HTERT RPE-1 (cell line): ENCODE measurements around the gene SCRN3.
"Not testable (repeated sequence)": the region's sequence is repeated elsewhere in the genome, so short reads cannot be mapped to it uniquely, and the experiment has no call there.

Source experiments
- in situ Hi-C: fragments of 300-500 bp; cut with MboI; formaldehyde crosslinking; loops from 4 replicates; pipeline ENCODE4 v1.14.3; 2020; ENCODE audit warnings: low sequenced_read_pairs

The SCRN3 gene

GRCh38 chr2:174400853-174401252 is 5.3 kb downstream of the SCRN3 start:
- in situ Hi-C loops = no loop called here

GRCh38 chr2:174403628-174404027 is 8.1 kb downstream of the SCRN3 start:
- in situ Hi-C loops = no loop called here

DNA sequence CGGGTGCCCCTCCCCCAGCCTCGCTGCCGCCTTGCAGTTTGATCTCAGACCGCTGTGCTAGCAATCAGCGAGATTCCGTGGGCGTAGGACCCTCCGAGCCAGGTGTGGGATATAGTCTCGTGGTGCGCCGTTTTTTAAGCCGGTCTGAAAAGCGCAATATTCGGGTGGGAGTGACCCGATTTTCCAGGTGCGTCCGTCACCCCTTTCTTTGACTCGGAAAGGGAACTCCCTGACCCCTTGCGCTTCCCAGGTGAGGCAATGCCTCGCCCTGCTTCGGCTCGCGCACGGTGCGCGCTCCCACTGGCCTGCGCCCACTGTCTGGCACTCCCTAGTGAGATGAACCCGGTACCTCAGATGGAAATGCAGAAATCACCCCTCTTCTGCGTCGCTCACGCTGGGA is 14.5 kb downstream of the SCRN3 start:
- in situ Hi-C loops = not testable (repeated sequence)

DNA sequence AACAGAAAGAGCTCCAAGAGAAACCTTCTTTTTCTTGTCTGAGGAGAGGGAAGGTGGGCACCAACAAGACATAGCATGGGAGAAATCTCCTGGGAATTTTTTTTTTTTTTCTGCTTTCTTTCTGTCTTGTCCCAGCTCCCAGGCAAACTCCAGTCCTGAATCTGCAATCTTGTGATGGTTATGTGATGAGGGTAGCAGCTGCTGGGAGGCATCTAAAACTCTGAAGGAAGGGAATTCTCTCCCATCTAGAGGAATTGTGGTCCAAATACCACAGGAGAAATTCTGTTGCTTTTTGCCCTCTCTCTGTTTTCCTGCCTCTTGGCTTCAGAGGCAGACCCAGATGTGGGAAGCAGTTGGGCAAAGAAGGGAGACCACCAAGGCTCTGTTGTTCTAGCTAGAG is 16.7 kb downstream of the SCRN3 start:
- in situ Hi-C loops = no loop called here

DNA sequence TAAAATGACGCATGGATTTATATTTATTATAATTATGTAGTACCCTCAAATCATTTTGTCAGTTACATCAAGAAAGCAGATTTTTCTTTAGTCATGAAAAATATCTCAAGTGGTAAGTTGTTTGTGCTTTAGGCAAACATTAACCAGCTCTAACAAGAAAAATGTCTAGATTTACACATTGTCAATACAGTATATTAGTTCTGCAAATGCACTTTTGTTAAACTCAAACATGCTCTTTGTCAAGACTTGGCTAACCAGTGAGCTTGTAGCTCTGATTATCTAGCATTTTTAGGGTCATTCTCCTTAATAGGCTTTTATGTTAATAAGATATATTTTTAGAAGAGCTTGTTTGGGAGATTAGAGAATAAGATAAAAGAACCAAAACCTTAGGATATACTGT is 32.7 kb downstream of the SCRN3 start:
- in situ Hi-C loops = no loop called here

GRCh38 chr2:174430066-174430465 is 34.5 kb downstream of the SCRN3 start:
- in situ Hi-C loops = no loop called here

- in situ Hi-C loops = no loop called here
Measured at GRCh38 chr2:174431902-174432301, 36.4 kb downstream of the SCRN3 start.

DNA sequence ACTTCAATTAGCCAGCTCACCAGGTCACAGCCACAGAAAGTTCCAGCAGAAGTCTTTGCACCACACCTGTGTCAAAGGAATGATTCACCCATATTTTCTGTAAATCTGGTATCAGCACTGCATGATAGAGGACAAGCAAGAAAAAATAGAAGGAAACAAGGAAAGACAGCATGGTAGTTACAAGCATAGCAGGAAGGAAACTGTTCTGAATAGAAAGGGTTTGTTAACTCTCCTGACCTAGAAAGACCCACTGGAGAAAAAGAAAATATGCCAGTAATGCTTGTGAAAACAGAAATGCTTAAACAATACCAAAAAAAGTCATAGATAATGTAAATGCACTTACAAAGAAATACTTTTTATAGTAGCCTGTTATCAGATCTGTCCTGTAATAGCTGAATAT is 40.8 kb downstream of the SCRN3 start:
- in situ Hi-C loops = no loop called here

GRCh38 chr2:174438146-174438886 is 42.8 kb downstream of the SCRN3 start:
- in situ Hi-C loops = no loop called here

- in situ Hi-C loops = no loop called here
Measured at GRCh38 chr2:174439323-174439722, 43.8 kb downstream of the SCRN3 start.

DNA sequence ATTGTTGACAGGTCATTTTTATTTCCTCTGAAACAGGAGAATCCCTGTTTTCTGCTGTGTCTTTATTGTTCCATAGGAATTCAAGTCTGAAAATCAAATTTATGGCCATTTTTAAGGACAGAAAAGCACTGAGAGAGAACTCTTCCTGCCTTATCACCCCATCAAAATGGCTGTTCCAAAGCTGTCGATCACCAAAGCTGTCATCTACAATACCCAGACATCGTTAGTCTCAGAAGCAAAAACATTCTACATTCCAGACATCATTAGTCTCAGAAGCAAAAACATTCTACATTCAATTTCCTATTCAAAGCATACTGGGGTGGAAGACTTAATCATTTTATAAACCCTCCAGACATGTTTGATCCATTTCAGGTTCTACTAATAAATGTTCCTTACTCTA is 44.4 kb downstream of the SCRN3 start:
- in situ Hi-C loops = no loop called here

GRCh38 chr2:174442546-174443510 is 47.3 kb downstream of the SCRN3 start:
- in situ Hi-C loops = no loop called here

DNA sequence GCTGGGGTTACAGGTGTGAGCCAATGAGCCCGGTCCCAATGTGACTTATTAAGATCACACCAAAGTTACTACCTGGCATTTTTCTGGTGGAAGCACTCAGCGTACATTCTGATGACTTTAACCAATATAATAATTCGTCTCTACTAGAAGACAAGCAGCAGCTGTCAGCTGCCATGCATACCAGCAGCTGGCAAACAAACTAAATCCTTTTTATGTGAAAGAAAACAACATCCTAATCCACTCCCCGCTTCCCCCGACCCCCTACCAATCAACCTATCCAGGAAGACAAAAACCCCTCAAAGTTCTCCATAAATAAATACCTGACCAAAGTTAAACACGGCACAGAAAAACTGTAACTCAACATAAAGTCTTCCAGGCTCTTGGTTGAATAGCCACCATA is 49.2 kb downstream of the SCRN3 start:
- in situ Hi-C loops = no loop called here

- in situ Hi-C loops = no loop called here
Measured at GRCh38 chr2:174445248-174445647, 49.7 kb downstream of the SCRN3 start.

- in situ Hi-C loops = no loop called here
Measured at GRCh38 chr2:174446531-174446930, 51.0 kb downstream of the SCRN3 start.

GRCh38 chr2:174449033-174449432 is 53.5 kb downstream of the SCRN3 start:
- in situ Hi-C loops = no loop called here

DNA sequence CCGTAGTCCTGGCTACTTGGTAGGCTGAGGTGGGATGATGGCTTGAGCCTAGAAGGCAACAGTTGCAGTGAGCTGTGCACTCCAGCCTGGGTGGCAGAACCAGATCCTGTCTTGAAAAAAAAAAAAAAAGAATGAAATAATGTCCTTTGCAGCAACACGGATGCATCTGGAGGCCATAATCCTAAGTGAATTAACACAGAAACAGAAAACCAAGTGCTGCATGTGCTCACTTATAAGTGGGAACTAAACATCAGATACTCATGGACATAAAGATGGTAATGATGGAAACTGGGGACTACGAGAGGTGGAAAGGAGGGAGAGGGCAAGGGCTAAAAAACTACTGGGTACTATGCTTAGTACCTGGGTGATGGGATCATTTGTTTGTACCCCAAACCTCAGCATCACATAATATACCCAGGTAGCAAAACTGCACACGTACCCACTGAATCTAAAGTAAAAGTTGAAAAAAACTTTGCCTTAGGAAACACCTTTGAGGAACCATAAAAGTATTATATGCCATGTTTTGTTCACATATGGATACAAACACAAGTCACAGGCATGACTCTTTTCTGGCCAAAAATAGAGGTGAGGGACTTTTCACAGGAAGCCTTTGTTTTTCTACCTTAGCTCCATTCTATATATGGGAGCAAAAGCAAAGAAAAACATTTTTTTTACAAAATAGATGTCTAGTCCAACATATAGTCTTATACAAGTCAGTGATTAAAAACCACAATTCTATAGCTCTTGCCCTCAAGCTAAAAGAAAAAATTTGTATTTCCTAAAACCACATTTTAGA is 54.7 kb downstream of the SCRN3 start:
- in situ Hi-C loops = no loop called here

GRCh38 chr2:174454566-174454965 is 59.0 kb downstream of the SCRN3 start:
- in situ Hi-C loops = no loop called here

DNA sequence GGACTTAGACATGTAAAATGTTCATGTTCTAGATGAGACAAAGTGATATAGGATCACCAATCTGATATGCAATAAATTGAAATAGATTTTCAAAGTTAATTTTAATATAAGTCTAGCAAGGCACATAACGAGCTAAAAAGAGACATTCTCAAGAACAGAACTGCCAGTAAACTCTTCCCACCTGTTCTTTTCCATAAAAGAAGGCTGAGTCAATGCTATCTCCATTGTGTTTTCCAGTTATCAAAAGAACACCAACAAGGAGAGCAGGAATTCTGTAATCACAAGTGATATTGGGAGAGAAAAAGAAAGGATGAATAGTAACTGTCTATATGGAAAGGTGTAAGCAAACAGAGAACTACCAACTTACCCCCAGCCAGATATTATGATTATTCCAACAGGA is 65.7 kb downstream of the SCRN3 start:
- in situ Hi-C loops = no loop called here

- in situ Hi-C loops = no loop called here
Measured at GRCh38 chr2:174465327-174465726, 69.8 kb downstream of the SCRN3 start.

DNA sequence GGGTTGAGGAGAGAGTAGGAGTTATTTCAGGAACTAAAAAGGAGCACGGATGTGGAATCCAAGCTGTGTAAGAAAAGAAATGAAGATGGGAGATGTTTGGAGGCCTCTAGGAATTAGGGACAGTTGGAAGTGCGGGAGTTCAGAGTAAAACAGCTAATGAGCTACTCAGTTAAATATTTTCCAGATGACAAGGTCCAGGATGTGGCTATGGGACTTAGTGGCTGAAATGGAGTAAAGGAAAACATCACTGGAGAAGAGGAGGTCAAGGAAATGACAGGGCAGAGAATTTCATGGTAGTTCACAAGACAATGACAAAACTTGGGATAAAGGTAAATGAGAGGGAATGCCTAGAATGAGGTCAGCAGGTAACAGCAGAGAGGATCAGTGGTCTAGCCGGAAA is 78.3 kb downstream of the SCRN3 start:
- in situ Hi-C loops = no loop called here
